GM19193 (cell line): Measurements from ENCODE around the gene SF3B3.

Experiments
- POLR2A ChIP-seq: IDR thresholded peaks from 4 replicates; pipeline ENCODE4 v1.6.1; 2011; ENCODE audit not compliant: insufficient read depth, insufficient read length; ENCODE audit errors: extremely low read depth

The SF3B3 gene

GRCh38 chr16:70590722-70591415 is 67.3 kb downstream of the SF3B3 start:
- no peak for TF ChIP-seq POLR2A

DNA sequence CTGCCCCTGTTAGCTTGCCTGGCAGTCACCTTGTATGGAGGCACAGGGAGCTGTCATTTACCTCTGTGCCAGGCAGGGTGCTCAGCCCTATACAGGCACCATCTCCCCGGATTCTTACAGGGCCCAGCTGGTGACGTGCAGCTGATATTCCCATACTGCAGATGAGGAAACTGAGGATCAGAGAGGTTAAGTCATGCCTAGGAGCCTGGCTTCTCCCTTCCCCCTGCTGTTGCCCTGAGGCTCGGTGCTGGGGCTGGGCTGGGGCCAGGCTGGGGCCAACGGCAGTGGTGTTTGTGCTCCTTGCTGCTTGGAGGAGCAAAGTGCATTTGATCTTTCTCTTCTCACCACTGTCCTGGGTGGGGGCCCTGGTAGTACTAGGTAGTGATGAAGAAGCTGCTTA is 68.0 kb downstream of the SF3B3 start:
- TF ChIP-seq POLR2A = no peak

- TF ChIP-seq POLR2A = no peak
Measured at GRCh38 chr16:70592106-70592571, 68.5 kb downstream of the SF3B3 start.

- no peak for TF ChIP-seq POLR2A
Measured at GRCh38 chr16:70593544-70593943, 69.9 kb downstream of the SF3B3 start.

DNA sequence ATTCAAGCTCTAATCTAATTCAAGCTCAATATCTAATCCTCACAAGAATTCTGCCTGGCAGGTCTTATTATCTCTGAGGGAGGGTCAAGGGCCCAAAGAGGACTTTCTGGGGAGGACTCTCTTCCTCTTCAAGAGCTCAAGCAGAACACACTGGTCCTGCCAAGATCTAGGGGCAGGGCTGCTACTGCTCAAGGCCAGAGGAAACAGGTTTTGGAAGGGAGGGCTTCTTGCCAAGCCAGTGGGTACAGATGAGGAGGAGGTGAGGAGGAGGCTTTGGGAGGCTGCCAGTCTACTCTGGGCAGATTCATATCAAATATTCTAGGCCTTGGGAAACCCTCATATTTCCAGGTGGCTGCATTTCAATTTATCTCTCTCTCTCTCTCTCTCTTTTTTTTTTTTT is 71.0 kb downstream of the SF3B3 start:
- no peak for TF ChIP-seq POLR2A

GRCh38 chr16:70597135-70597835 is 73.7 kb downstream of the SF3B3 start:
- TF ChIP-seq POLR2A = no peak

- no peak for TF ChIP-seq POLR2A
Measured at GRCh38 chr16:70598937-70599503, 75.4 kb downstream of the SF3B3 start.

DNA sequence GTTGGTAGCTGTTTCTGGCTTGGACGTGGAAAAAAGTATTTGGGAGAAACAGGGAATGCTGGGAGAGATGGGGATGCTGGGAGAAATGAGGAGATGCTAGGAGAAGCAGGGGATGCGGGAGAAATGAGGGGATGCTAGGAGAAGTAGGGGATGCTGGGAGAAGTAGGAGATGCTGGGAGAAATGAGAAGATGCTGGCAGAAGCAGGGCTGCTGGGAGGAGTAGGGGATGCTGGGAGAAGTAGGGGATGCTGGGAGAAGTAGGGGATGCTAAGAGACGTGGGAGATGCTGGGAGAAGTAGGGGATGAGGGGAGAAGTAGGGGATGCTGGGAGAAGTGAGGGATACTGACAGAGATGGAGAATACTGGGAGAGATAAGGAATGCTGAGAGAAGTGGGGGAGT is 77.1 kb downstream of the SF3B3 start:
- no peak for TF ChIP-seq POLR2A

DNA sequence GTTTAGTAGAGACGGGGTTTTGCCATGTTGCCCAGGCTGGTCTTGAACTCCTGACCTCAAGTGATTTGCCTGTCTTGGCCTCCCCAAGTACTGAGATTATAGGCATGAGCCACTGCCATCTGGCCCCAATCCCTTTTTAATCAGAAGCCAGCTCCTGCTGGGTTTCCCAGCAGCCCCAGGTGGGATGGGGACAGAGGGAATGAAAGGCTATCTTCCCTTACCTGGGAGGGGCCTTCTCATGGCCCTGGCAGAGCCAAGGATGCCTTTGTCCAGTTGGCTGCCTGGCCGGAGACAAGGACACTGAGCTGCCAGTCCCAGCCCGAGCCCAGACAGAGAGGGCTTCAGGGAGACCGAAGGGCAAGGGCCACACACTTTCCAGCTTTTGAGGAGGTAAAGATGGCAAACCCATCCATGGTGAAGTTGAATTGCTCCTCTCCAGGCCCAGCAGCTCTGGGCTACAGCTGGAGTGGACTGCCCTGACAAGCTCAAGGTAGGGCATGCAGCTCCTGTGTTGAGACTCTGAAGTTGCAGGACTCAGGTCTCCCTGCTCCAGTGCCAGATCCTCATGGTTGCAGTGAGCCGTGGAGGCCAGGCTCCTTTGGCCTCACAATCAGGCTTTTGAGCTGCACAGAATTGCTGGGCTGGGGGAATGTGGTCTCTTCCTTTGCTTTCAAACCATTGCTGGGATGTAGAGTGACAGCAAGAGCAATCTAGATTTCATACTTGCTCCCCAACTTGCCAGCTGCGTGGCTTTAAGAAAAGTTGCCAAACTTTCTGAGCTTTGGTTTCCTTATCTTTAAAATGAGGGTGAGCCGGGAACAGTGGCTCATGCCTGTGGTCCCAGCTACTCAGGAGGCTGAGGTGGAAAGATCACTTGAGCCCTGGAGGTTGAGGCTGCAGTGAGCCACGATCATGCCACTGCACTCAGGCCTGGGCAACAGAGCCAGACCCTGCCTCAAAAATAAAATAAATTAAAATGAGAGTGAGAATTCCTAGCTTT is 78.3 kb downstream of the SF3B3 start:
- TF ChIP-seq POLR2A = no peak

DNA sequence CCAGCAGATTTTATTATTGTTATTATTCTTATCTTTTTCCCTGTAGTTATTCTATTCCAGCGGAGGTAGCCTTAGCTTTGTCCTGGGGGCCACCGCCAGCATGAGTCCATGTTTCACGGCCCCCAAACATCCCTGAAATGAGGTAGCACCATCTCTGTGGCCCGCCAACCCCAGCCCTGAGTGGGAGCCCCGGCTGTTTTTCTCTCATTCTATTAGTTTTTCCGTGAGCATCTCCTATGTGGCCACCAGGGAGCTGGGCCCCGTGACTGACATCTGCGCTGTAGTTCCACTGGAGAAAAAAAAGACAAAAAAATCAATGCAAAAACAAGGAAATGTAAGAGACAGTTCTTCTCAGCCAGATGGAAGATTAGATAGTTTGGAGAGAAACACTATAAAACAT is 79.2 kb downstream of the SF3B3 start:
- no peak for TF ChIP-seq POLR2A

- TF ChIP-seq POLR2A = no peak
Measured at GRCh38 chr16:70604407-70605282, 81.0 kb downstream of the SF3B3 start.

- TF ChIP-seq POLR2A = no peak
Measured at GRCh38 chr16:70605283-70605657, 81.7 kb downstream of the SF3B3 start.

DNA sequence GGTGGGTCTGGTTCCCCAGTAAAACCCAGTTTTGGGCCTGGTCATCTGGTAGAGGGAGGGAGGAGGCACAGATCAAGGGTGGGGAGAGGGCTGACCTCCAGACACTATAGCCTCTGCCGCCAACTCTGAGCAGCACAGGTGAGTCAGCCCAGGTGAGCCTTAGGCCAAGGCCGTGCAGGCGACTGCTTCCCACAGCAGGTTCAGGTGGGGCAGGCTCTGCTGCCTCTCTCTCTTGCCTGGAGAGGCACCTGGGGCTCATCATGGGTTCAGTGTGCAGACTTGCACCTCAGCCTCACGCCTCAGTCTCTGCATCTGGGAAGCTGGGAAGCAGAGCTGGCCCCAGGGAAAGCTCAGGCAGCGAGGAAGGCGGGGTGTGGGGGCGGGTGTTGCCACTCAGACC is 84.9 kb downstream of the SF3B3 start:
- TF ChIP-seq POLR2A = no peak
